AG04450 (cell line): ENCODE results near the gene FKBP8. TPM values are rescaled to one million over a fixed set of nuclear protein-coding genes. Genes with fewer than 3 reads are reported as not detected.
A peak's percentile ranks its signal among the peaks of the same experiment; 100 is the strongest.
"Not testable (repeated sequence)": the region's sequence is repeated elsewhere in the genome, so short reads cannot be mapped to it uniquely, and the experiment has no call there.

Experiments
- CTCF ChIA-PET: fragments of 300-600, 350-600 bp; formaldehyde crosslinking; extraction: SDS; loops from one replicate; lab custom pipeline; 2022; ENCODE audit warnings: antibody characterized with exemption, inconsistent platforms; lab: Charles Lee
- POLR2A ChIA-PET: fragments of 350-600 bp; formaldehyde crosslinking; extraction: SDS; loops from one replicate; lab custom pipeline; 2021; ENCODE audit warnings: antibody characterized with exemption, inconsistent platforms; lab: Yijun Ruan, JAX
- DNase-seq: peaks from one replicate; pipeline ENCODE4 v3.0.0-alpha.2; 2011; ENCODE audit warnings: low read depth, low spot score
- H3K27ac ChIP-seq: one replicate; pipeline ENCODE4 v1.5.1; 2012; ENCODE audit warnings: low read depth, low read length, control low read depth
- H3K27me3 ChIP-seq: one replicate; pipeline ENCODE4 v1.6.0; 2012; ENCODE audit warnings: low read length; ENCODE audit not compliant: control insufficient read depth, insufficient read depth
- H3K4me3 ChIP-seq: 2 replicates; pipeline ENCODE4 v1.5.1; 2011; ENCODE audit warnings: mild to moderate bottlenecking, low read depth, low read length, control low read depth
- H3K9me3 ChIP-seq: 2 replicates; pipeline ENCODE4 v1.5.1; 2012; ENCODE audit warnings: low read length; ENCODE audit not compliant: control insufficient read depth, insufficient read depth
- polyA minus RNA-seq: library from RNA; depleted of rRNA, polyadenylated mRNA; stranded (reverse); fragments of >200 nt; gene quantifications from 2 replicates; pipeline ENCODE4 v1.2.3, GENCODE V29; 2011; rRNA and poly(A)+ RNA removed
- polyA plus RNA-seq: library from polyadenylated mRNA; depleted of rRNA; stranded (reverse); fragments of >200 nt; gene quantifications from 2 replicates; pipeline ENCODE4 v1.2.3, GENCODE V29; 2011; rRNA removed
- TF ChIP-seq, protein P1 (sequence below): IDR thresholded peaks from 2 replicates; pipeline ENCODE4 v1.5.1; 2011; ENCODE audit warnings: low read depth, low read length, control low read depth, inconsistent platforms

FKBP8 gene
- 123 and 192 TPM in 2 replicates for polyA plus RNA-seq
- 73.5 and 113 TPM in 2 replicates for polyA minus RNA-seq

DNA sequence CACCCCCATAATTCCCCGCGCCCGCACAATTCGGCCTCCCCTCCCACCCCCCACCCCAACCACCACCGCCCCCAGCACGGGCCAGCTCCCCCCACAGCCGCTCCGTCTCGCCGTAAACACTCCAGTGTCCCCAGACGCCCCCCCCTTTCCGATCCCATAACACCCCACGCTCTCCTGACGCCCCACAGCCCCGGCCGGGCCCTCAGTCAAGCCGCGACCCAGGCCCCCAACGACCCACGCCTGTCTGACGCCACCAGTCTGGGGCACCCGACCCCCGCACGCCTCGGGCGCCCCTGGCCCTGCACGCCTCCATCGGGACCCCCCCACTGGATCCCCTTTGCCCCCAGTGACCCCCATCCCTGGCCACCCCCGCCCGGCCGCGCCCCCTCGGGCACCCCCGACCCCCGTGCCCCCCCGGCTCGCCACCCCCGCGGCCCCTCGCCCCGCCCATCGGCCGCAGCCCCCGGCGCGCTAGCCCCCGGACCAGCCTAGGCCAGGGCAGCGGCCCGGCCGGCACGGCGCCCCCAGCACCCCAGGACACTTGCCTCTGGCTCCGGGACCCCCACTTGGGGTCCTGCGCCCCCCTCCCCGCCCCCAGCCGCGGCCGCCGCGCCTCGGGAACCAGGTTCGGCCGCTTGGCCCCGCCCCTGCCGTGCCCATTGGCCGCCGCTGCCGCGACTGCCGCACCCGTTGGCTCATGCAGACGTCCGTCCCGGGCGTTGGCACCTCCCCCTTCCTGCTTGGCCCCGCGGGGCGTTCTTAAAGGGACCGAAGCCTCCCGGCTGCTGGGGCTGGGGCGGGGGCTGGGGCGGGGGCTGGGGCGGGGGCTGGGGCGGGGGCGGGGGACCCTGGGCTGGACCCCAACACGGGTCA is at the start of gene FKBP8:
FKBP8 (minus strand) TSS at position 633 of the 873 bp plus-strand sequence. CDS start 1,603 bp downstream, outside the sequence.
- POLR2A ChIA-PET = interaction anchor here (0.6 to 1.1 kb wide), 3 partner anchors 14 to 47 kb away, joined by 3 to 4 read pairs (median 4); partner anchors contain the start of genes ELL and KXD1
- Histone ChIP-seq H3K27me3 (no peaks in the 10 kb centered on the region), H3K4me3 (peak within 1 kb of the TSS; percentile 74), H3K9me3 (no peaks in the 10 kb centered on the region), H3K27ac (peak within 1 kb of the TSS; percentile 11)
- DNase-seq = peak; percentile 57
- TF ChIP-seq, protein P1, sequence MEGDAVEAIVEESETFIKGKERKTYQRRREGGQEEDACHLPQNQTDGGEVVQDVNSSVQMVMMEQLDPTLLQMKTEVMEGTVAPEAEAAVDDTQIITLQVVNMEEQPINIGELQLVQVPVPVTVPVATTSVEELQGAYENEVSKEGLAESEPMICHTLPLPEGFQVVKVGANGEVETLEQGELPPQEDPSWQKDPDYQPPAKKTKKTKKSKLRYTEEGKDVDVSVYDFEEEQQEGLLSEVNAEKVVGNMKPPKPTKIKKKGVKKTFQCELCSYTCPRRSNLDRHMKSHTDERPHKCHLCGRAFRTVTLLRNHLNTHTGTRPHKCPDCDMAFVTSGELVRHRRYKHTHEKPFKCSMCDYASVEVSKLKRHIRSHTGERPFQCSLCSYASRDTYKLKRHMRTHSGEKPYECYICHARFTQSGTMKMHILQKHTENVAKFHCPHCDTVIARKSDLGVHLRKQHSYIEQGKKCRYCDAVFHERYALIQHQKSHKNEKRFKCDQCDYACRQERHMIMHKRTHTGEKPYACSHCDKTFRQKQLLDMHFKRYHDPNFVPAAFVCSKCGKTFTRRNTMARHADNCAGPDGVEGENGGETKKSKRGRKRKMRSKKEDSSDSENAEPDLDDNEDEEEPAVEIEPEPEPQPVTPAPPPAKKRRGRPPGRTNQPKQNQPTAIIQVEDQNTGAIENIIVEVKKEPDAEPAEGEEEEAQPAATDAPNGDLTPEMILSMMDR = no peak
- CTCF ChIA-PET = interaction anchor here (1.0 kb wide), 1 partner anchor 92 kb away, joined by 6 read pairs; no protein-coding TSS in a partner anchor

DNA sequence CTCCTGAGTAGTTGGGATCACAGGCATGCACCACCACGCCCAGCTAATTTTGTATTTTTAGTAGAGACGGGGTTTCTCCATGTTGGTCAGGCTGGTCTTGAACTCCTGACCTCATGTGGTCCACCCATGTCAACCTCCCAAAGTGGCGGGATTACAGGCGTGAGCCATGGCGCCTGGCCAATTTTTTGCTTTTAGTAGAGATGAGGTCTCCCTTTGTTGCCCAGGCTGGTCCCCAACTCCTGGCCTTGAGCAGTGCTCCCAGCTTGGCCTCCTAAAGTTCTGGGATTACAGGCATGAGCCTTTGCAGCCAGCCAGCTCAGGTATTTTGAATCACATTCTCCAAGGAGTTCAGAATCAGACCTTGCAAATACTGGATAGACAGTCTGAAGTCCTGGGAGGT is 49.4 kb upstream of the FKBP8 start:
- H3K27ac ChIP-seq, H3K27me3 ChIP-seq, H3K9me3 ChIP-seq, DNase-seq, H3K4me3 ChIP-seq: not testable (repeated sequence)
- ChIA-PET CTCF (interaction anchor here (0.5 to 2.6 kb wide), 6 partner anchors 47 to 415 kb away, joined by 3 to 50 read pairs (median 3); no protein-coding TSS in a partner anchor), POLR2A (interaction anchor here (0.5 kb wide), 1 partner anchor 62 kb away, joined by 3 read pairs; no protein-coding TSS in a partner anchor)

DNA sequence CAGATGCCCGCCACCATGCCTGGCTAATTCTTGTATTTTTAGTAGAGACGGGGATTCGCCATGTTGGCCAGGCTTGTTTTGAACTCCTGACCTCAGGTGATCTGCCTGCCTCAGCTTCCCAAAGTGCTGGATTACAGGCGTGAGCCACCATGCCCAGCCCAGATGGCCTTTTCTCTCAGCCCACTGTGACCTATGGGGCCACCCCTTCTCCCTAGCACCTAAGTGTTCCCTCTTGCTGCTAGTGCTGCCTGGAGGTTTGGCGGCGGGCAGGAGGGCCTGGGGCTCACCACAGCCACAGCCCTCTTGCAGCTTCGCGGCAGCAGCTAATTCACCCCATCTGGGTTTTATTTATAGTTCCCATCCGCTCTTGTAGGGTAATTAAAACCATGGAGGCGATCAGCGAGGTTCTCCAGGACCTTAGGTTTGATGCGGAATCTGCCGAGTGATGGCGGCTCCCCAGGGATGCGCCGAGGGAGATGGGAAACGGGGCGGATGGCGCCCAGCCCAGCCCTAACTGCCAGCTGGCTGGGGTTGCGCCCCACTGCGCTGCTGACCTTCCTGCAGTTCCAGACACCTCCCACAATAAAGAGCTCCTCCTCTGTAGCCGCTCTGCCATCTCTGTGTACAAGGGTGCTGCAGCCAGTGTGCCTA is 48.5 kb upstream of the FKBP8 start:
- ChIA-PET CTCF (interaction anchor here (1.0 to 2.6 kb wide), 3 partner anchors 81 to 256 kb away, joined by 3 to 7 read pairs (median 4); no protein-coding TSS in a partner anchor), POLR2A (no interaction called here)
- TF ChIP-seq, protein P1 = no peak
- Histone ChIP-seq H3K9me3 (peaks cover 3% of the 10 kb centered on the region; the same call in 1 of the 2 replicates), H3K4me3 (no peak overlapping the region), H3K27ac (no peak overlapping the region), H3K27me3 (no peaks in the 10 kb centered on the region)
- DNase-seq = no peak

DNA sequence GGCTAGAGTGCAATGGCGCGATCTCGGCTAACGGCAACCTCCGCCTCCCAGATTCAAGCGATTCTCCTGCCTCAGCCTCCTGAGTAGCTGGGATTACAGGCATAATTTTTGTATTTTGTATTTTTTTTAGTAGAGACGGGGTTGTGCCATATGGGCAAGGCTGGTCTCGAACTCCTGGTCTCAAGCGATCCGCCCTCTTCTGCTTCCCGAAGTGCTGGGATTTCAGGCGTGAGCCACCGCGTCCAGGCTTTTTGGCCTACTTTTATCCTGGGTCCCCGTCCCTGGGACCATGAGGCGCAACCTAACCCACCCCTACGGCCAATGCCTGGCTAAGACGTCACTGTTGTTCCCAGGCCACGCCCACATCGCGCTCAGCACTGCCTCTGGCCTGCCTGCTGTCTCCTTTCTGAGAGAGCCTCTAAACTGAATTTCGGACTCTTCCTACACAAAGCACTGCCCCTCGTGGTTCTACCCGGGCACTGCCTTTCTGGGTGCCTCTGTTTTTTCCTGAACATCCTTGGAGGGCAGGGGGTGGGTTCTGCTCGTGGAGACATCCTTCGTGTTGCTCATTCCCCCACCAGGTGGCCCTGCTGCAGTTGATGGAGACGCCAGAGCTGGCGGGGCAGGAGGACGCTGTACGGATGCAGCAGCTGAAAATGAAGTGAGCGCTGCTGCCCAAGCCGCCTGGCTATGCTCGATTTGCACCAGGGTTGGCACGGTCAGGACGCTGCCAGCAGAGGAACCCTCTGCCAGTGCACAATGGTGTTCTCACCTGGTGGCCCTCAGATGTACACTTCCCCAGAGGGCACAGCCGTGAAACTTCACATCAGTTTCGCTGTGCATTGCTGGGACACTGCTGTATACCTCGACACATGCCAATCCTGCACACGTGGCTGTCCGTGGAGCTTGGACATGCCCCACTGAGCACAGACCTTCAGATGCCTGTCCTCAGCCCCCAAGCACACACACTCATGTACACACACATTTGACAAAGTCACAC is 47.2 kb upstream of the FKBP8 start:
- no peaks in the 10 kb centered on the region for H3K27me3 ChIP-seq
- POLR2A ChIA-PET = interaction anchor here (0.9 to 1.4 kb wide), 2 partner anchors 327 to 329 kb away, joined by 4 to 7 read pairs; partner anchors contain the start of genes COPE and DDX49
- TF ChIP-seq, protein P1 = peak; percentile 27; the same call in 1 of the 2 replicates
- H3K4me3 ChIP-seq = peak overlapping the region; percentile 82; the same call in 1 of the 2 replicates
- no peak for DNase-seq
- H3K27ac ChIP-seq = no peak overlapping the region
- CTCF ChIA-PET = interaction anchor here (1.3 to 3.1 kb wide), 2 partner anchors 82 to 258 kb away, joined by 3 to 38 read pairs; no protein-coding TSS in a partner anchor
- H3K9me3 ChIP-seq = no peaks in the 10 kb centered on the region
